Panc1 (cell line): ENCODE results near the gene NSD1.

Source experiments
- CTCF ChIP-seq: fragments of 450-650 bp; IDR thresholded peaks from 2 replicates; pipeline ENCODE4 v1.5.1; 2017; ENCODE audit warnings: mild to moderate bottlenecking
- POLR2AphosphoS5 ChIP-seq: IDR thresholded peaks from 2 replicates; pipeline ENCODE4 v1.6.1; 2012; ENCODE audit warnings: mild to moderate bottlenecking, low read depth, low read length, moderate library complexity
- REST ChIP-seq, 2 experiments: IDR thresholded peaks; 2 replicates each; pipeline ENCODE4 v1.6.1; 2011 to 2012; ENCODE audit warnings: low read depth in 2 of 2, control low read depth in 1 of 2, low read length in 1 of 2, mild to moderate bottlenecking in 1 of 2, moderate library complexity in 1 of 2; ENCODE audit not compliant: insufficient read depth in 1 of 2

- TF ChIP-seq CTCF, result no peak
- no peak for TF ChIP-seq REST (IDR thresholded peaks at IDR 0.05; ENCODE audit: insufficient read depth in 1 of 2, low read depth in 2 of 2, low read length in 1 of 2)
- no peak for TF ChIP-seq POLR2AphosphoS5
Measured at GRCh38 chr5:177142778-177143177, 9.2 kb downstream of the NSD1 start.
